Stimulated activated CD4-positive, alpha-beta T cell treated with anti-CD3 and anti-CD28 coated beads, Interleukin-12 subunit alpha, Interleukin-12 subunit beta, amount 100 ng/mL, for 4 hours (primary cell): Measurements from ENCODE around the gene FAF2.
"Not testable (repeated sequence)": the region's sequence is repeated elsewhere in the genome, so short reads cannot be mapped to it uniquely, and the experiment has no call there.

Experiments
- DNase-seq: peaks from one replicate; pipeline ENCODE4 v3.0.0-alpha.2; 2020

FAF2 gene

DNA sequence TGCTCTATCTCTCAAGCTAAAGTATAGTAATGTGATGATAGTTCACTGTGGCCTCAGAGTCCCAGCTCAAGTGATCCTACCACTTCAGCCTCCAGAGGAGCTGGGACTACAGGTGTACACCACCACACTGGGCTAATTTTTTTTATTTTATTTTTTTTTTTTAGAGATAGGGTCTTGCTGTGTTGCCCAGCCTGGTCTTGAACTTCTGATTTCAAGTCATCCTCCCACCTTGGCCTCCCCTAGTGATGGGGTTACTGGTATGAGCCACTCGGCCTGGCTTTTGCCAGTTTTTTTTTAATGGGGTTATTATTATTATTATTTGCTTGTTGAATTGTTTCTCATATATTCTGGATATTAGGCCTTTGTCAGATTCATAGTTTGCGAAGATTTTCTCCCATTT, 13.2 kb downstream of the FAF2 start:
- no peak for DNase-seq

DNA sequence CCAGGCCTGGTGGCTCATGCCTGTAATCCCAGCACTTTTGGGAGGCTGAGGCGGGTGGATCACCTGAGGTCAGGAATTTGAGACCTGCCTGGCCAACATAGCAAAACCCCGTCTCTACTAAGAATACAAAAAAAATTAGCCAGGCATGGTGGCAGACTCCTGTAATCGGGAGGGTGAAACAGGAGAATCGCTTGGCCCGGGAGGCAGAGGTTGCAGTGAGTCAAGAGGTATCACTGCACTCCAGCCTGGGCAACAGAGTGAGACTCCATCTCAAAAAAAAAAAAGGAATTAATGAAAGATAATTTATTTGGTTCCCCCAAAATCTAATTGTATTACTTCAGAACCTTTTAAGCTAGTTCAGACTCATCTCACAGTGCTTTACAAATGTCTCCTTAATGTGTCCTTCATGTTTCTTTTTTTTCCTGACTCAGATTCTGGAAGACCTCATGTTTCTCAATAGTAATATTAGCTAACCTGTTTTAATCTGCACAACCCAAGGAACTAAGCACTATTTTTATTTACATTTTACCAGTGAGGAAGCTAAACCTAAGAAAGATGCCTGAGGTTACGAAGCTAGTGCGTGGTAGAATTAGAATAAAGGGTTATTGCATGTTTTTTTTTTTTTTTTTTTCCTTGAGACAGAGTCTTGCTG, 15.1 kb downstream of the FAF2 start:
- no peak for DNase-seq

DNA sequence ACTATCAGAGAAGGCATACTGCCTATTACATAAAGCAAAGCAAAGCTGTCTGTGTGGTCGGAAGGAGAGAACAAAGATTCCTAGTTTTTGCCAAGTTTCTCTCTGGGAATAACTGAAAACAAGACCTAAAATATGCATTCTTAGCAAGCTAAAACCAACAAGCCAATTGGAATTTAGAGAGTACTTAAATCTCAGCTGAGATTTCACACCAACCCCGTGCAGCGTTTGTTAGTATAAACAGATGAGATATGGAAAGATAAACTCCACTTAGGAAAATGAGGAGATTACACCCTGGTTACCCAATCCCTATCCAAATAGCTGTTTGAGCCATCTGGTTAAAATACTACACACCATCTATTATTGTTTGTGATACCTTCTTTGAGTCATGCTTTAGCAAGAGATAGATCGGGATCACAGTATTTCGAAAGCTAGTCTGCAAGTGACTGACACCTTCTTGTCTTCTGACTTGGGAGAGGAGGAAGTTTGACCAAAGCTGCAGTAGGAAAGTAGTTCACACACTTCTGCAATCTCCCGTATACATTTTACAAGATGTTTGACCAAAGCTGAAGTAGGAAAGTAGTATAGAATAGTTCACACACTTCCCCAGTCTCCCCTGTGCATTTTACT, 18.2 kb downstream of the FAF2 start:
- DNase-seq: no peak

DNA sequence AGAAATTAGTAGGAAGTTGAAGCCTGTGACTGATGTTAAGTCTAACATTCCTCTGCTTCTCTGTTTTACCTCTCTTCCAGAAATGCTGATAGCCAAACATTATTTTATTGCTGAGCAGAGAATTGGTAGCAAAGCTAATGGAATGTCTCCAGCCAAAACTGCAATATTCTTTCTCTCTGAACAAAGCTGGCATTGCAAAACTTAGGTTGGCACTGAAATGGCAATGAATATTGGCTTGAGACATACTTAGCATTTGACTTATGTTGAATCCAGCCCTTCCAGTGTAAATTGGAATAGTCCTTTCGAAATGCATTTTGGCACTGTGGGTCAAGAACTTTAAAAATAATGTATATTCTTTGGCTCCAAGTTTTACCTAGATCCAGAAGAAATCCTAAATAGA, 21.1 kb downstream of the FAF2 start:
- no peak for DNase-seq

DNA sequence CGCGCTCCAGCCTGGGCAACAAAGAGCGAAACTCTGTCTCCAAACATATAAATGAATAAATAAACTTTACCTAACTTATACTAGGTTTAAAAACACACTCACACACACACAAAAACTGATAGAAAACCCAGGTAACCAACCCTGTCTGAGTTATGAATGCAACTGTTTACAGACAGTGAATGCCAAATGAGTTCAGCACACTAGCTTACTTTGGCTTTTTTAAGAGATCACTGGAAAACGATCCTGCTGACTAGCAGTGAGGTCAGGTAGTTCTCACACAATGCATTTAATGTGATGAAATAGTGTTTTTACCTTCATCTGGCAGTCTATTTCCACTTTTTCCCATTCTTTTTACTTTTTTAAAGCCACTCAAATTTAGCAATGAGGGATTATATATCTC, 22.4 kb downstream of the FAF2 start:
- DNase-seq: no peak

DNA sequence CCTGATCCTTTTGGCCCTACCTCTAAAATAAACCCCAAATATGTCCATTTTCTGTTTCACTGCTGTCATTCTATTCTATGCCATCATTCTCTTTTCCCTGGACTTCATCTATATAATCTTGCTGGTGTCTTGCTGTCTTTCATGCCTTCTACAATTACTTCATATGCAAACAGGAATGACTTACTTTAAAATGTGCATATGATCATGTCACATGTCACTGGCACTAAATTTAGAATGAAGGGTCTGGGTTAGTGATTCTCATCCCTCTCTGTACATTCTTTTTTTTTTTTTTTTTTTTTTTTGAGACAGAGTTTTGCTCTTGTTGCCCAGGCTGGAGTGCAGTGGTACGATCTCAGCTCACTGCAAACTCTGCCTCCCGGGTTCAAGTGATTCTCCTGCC, 22.9 kb downstream of the FAF2 start:
- no peak for DNase-seq

DNA sequence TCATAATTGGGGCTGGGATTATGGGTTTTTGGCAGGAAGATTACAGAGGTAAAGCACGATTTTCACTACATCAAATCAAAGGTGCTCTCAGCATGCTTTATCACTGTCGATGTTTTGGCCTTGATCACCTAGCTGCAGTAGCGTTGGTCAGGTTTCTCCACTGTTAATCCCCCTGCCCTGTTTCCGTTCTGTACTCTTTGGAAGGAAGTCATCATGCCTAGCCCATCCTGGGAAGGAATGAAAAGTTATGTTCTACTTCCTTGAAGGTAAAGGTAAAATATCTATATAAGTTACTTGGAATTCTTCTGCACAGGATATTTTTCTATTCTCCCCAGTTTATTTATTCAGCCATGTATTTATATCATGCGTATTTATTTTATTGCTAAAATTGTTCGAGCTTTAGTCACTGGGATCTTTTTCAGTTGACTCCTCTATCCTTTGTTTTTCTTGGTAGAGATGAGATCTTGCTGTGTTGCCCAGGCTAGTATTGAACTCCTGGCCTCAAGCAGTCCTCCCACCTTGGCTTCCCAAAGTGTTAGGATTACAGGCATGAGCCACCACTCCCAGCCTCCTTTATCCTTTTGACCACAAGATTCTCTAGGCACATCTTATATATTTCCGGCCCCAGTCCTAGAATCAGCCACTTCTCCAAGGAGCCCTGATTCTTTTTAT, 25.3 kb downstream of the FAF2 start:
- DNase-seq: no peak

DNA sequence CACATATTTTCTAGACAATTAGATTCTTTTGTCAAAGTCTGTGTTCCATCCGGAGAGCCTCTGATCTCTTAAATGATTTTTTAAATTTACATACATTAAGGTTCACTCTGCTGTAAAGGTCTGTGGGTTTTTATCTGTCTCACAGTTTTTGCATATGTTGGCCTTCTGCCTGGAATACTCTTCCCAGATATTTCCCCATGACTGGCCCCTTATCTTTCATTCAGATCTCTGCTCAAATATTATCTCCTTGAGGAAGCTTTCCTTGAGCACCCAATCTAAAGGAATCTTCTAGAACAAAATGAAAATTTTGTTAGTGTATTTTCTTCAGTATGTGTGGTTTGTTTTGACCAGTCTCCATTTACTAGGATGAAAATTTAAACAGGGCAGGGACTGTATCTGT, 26.3 kb downstream of the FAF2 start:
- DNase-seq: no peak

DNA sequence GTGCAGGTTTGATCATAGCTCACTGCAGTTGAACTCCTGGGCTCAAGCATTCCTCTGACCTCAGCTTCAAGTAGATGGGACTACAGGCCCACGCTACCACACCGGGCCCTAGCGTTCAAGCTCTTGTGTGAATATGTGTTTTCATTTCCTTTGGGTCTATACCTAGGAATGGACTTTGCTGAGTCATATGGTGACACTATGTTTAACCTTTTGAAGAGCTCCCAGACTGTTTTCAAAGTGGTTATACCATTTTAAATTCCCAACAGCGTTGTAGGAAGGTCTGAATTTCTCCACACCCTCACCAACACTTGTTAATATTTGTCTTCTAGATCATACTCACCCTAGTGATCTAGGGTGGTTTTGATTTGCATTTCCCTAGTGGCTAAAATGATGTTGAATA, 33.5 kb downstream of the FAF2 start:
- DNase-seq: no peak

DNA sequence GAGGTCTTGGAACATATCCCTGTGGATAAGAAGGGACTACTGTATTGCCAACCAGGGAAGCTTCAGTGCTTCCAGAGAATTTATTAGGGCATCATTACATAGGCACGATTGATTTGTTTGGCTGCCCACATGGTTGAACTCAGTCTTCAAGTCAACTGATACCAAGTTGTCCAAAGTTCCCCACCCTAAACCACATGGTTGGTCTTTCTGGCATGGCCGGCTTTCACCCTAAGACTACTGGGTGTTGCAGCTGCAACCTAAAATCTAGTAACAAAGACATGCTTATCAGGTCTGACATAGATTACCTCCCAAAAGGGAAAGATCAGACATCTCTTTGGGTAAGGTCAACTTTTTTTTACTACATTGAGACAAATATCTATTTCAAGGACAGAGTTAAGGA, 37.0 kb downstream of the FAF2 start:
- DNase-seq: no peak

DNA sequence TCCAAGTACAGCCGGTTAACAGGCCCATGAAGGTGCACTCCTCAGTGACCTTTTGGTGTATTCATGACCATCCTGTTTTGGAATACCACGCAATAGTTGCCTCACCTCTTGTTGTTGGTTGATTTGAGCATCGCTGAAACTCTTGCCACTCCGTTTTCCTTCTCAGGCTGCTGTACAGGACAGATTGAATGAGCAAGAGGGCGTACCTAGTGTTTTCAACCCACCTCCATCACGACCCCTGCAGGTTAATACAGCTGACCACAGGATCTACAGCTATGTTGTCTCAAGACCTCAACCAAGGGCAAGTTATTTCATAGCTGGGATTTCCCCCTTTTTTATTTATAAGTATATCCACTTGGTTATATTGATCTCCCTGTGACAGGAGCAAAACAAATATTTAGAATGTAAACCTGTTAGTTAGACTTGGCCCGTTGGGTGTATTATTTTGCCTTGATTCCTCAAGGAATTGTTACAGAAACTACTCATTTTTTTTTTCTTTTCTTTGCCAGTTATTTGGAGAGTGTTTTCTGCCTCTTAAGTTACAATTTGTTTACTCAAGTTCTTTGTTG, 38.1 kb downstream of the FAF2 start:
- no peak for DNase-seq

DNA sequence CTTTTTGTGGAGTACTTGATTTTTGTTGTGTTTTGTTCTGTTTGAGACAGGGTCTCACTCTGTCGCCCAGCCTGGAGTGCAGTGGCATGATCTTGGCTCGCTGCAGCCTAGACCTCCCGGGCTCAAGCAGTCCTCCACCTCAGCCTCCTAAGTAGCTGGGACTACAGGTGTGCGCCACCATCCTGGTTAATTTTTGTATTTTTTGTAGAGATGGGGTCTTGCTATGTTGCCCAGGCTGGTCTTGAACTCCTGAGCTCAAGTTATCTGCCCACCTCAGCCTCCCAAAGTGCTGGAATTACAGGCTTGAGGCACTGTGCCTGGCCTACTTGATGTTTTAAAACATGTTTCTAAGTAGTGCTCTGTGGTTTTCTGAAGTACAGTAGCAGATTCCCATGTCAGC, 39.0 kb downstream of the FAF2 start:
- DNase-seq: not testable (repeated sequence)

DNA sequence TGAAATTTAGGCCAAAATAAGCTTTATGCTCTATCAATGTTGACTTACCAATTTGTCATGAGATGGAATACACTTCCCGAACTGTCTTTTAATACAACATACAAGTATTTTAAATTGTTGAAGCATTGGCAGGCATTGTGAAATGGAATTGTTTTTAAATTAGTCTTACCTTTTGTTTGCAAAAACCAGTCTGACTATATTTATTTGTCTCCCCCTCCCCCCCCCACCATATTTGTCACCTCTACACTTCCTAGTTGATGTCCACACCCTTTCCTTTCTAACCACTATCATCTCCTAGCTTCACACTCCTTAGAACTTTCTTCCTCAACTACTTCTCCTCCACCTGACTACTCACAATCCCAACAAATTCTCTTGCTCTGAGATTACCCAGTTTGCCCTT, 40.9 kb downstream of the FAF2 start:
- DNase-seq: no peak

DNA sequence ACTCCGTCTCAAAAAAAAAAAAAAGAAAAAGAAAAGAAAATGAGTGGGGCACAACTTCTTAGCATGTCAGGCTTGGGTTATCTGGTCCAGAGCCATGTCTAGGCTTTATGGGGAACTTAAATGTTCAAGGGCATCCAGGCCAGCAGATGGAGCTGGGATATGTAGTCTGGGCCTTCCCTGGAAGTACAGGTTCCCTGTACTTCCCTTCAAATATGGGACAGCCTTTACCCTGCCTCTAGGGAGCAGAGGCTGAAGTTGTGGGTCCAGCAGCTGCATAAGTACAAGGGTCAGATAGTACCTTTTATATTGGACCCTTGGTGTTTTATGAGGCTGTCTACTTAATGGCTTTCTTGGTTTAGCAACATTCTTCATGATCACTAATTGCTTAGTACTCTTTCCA, 42.1 kb downstream of the FAF2 start:
- no peak for DNase-seq

DNA sequence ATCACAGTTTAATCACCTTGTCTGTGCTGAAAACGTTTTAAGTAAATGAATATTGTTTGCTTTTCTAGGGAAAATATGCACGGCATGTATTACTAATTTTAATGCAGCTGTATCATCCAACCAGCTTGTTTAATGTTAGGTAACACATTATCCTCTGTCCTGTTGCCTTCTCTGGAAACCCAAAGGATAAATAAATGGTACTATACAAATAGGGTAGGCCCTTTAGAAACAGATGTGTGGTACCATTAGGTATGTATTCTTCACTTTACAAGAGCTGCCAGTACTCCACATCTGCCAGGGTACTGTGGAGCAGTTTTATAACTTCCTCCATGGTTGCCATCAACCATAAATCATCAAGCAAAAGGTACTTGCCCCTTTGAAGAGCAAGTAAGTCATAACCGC, 42.9 kb downstream of the FAF2 start:
- DNase-seq: no peak

DNA sequence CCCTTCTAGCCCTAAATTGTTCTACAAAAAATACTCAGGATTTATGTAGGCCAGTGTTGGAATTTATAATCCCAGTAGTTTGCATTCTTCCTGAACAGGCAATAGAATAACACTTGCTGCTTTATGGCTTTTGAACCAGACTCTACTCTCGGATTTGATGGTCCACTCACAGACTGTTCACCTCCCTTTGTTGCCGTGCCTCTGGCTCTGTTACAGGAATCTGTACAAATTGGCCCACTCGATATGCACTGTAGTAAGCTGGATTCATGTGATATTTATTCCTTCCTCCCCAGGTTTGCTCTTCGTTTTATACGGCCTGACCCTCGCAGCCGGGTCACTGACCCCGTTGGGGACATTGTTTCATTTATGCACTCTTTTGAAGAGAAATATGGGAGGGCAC, 43.7 kb downstream of the FAF2 start:
- no peak for DNase-seq

DNA sequence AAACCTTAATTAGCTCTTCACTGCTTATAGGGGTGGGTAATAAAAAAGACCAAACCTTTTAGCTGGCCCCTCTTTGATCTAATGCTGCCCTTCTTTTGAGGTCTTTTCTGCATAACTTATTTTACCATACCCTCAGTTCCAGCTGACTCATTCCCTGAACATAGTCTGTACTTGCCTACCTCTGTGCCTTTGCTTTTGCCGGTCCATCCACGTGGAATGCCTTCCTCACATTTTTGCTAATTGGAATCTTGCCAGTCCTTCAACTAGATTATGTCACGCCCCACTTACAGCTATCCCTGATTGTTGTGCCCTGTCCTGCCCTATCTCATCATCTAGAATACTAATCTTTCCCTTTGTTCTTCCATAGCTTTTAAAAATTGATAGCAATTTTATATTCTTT, 44.2 kb downstream of the FAF2 start:
- no peak for DNase-seq

DNA sequence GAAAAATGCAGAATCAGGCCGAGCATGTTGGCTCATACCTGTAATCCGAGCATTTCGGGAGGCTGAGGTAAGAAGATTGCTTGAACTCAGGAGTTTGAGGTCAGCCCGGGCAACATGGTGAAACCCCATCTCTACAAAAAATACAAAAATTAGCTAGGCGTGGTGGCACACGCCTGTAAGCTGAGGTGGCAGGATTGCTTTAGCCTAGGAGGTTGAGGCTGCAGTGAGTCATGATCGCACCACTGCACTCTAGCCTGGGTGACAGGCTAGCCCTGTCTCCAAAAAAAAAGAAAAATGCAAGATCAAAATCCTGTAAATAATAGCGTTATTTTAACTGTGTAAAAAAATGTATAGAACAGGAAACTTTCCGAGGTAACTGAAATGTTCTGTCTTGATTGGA, 49.7 kb downstream of the FAF2 start:
- DNase-seq: no peak

DNA sequence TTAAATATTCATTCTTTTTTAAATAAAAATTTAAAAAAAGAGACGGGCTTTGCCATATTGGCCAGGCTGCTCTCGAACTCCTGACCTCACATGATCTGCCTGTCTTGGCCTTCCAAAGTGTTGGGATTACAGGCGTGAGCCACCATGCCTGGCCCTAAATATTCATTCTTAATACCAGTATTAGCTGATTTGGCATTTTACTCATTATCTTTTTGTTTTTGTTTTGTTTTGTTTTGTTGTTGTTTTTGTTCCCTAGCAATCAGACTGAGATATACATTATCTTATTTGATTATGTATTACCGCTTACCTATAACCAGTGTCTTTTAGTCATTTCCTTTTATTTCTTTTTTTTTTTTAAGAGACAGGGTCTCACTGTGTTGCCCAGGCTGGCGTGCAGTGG, 51.1 kb downstream of the FAF2 start:
- no peak for DNase-seq

DNA sequence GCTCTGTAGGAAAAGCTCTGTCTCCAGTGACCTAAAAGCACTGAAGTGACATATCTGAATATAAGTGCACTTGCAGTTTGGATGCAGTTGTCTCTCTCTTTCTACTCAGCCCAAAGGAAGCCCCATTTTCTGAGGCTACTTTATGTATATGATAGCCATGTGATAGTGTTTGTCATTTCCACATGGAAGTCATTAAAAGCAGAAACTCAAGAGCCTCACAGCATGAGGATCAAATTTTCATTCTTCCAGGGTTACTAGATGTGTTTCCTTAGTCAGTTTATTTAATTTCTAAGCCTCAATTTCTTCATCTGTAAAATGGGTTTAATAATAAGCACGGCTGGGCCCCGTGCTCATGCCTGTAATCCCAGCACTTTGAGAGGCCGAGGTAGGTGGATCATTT, 52.3 kb downstream of the FAF2 start:
- DNase-seq: no peak

DNA sequence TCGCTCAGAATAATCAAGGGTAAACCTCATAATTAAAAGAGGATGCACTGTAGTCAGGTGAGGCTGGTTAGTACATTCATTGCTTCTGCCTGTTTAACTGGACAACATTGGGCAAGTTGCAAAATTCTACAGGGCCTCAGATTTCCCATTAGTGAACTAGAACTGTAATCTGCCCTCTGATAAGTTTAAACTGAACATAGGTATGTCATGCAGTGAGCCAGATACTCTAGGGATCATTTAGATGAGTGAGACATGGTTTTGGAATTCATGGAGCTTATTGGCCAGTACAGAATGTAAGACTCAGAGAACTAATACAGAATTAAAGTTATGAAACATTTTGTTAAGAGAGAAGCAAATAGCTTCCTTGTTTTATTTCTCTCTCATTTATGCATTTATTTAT, 53.1 kb downstream of the FAF2 start:
- no peak for DNase-seq

DNA sequence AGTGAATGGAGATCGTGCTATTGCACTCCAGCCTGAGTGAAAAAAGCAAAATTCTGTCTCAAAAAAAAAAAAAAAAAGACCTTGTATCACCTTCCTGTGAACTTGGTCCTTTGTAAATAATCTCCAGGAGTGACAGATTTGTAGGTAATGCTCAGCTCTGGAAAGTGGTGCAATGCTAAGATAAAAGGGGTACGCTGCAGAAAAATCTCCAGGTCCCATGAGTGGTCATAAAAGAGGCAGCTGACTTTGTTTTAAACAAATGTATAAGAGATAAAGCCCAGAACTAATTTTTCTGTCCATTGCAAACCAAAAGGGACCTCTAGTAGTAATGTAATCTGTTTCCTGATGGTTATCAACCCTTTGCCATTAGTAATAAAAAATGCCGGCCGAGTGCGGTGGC, 55.3 kb downstream of the FAF2 start:
- DNase-seq: no peak

DNA sequence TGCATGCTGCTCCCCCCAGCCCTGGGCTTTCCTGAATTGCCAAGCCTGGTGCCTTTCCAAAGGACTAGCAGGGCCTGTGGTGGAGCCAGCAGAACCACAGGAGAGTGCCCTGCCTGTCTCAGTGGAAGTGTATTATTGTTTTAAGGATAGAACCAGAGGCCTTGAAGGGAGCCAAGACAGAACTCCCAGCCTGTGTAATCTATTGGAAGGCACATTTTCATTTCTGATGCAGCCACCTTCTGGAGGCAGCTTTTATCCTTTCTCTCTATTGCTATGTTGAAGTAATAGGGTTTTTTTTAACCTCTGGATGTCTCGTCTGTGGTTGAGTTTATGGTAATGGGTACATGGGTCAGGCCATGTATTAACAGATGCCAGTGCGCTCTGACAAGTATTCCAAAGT, 59.7 kb downstream of the FAF2 start:
- DNase-seq: no peak

DNA sequence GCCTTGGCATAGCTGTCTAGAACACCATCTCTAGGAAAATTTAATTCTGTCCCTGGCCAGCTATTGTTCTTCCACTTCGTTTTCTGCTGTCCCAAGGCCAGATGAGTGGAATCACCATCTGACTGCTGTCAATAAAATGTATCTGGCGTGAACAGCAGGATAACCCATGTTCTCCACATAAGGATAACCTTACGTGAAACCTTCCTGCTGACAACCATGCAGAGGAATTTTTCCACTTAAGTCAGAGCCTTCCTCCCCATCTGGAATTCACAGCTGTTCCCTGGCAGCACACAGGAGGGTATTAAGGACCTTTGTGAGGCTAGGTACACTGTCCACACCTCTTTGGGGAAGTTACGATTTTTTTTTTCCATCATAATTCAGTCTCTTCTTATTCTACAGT, 60.4 kb downstream of the FAF2 start:
- no peak for DNase-seq

DNA sequence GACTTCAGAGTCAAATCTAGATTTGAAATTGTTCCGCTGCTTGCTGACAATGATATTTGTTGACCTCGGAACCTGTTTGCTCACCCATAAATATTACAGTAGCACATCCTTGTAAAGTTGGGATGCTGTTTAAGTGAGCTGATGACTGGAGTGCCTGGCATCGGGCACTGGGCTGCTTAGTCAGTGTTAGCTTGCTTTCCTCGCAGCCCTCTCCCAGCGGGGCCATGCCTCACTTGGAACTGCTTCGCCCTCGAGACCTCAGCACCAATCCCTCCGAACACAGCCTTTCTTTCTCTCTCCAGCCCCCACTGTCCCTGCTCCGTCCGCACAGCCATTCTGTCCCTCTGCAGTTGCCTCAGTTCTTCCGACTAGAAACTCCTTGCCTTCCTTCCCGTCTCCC, 65.6 kb downstream of the FAF2 start:
- DNase-seq: no peak
